Prostate gland (tissue), 2 donors: ENCODE data around the gene SIGLEC1. TPM values are rescaled to one million over a fixed set of nuclear protein-coding genes. Genes with fewer than 3 reads are reported as not detected.

Experiments
- DNase-seq: peaks from one replicate; pipeline ENCODE4 v3.0.0-alpha.2; 2019; ENCODE audit warnings: low spot score
- H3K27ac ChIP-seq, 2 donors: fragments of 200-600 bp; sonication (generic); 2 replicates each; pipeline ENCODE4 v1.5.1; 2017 to 2019
- H3K27me3 ChIP-seq: fragments of 200-600 bp; sonication (generic); replicated peaks from 2 replicates; pipeline ENCODE4 v1.5.1; 2019; ENCODE audit not compliant: insufficient read depth
- H3K36me3 ChIP-seq, 2 donors: fragments of 200-600 bp; sonication (generic); 1 replicate in 1 of 2; 2 replicates in 1 of 2; pipeline versions ENCODE4 v1.5.1 to v1.8.1; 2017 to 2019
- H3K4me1 ChIP-seq: fragments of 200-600 bp; sonication (generic); replicated peaks from 2 replicates; pipeline ENCODE4 v1.5.1; 2019
- H3K4me3 ChIP-seq, 2 donors: fragments of 200-600 bp; sonication (generic); 2 replicates each; pipeline ENCODE4 v1.5.1; 2017 to 2019
- H3K9me3 ChIP-seq: fragments of 200-600 bp; sonication (generic); 2 replicates; pipeline ENCODE4 v1.5.1; 2017
- CTCF ChIP-seq, 4 experiments: fragments of 200-600 bp in 2 of 4; fragments of 450-650 bp in 2 of 4; sonication (generic) in 2 of 4; IDR thresholded peaks; 1 replicate in 3 of 4; 2 replicates in 1 of 4; pipeline ENCODE4 v1.5.1; 2016 to 2019; ENCODE audit warnings: antibody characterized with exemption in 4 of 4, mild to moderate bottlenecking in 2 of 4, moderate library complexity in 2 of 4
- POLR2A ChIP-seq: fragments of 450-650 bp; IDR thresholded peaks from one replicate; pipeline ENCODE4 v1.6.1; 2016; ENCODE audit warnings: antibody characterized with exemption, mild to moderate bottlenecking
- POLR2AphosphoS5 ChIP-seq: sonication (generic); formaldehyde crosslinking; IDR thresholded peaks from one replicate; pipeline ENCODE4 v1.6.1; 2017; ENCODE audit warnings: antibody characterized with exemption
- WGBS: methylation state at CpG from one replicate; pipeline ENCODE4 v1.1.5; 2018; 5-methylcytosine and 5-hydroxymethylcytosine counted together
- intact Hi-C: fragments of 100-400 bp; cut with DNase I; formaldehyde crosslinking; loops from one replicate; pipeline ENCODE4 v1.14.2; 2022
- total RNA-seq, 2 donors: library from RNA; depleted of rRNA; stranded (reverse); fragments of >200 nt; gene quantifications; one replicate each; pipeline ENCODE4 v1.1.0, GENCODE V29; 2016

SIGLEC1 gene
- total RNA-seq, 2 donors from 2014 or later, result 0.32 to 5.3 TPM

- no peak overlapping the region for H3K4me3 ChIP-seq
- no peaks in the 10 kb centered on the region for H3K9me3 ChIP-seq
- peaks cover 9% of the 10 kb centered on the region for H3K27me3 ChIP-seq
- peaks cover 4% of the 10 kb centered on the region for H3K4me1 ChIP-seq
- no peak overlapping the region for H3K27ac ChIP-seq
- H3K36me3 ChIP-seq, result no peaks in the 10 kb centered on the region
- intact Hi-C loops, result no loop called here
- no peak for DNase-seq
- 89% methylated on average over 22 of the region's 26 CpGs for WGBS
- TF ChIP-seq CTCF (IDR thresholded peaks at IDR 0.05) (no peak), POLR2A (no peak), POLR2AphosphoS5 (no peak)
Observed at GRCh38 chr20:3753501-3754275, 41.3 kb upstream of the SIGLEC1 start.

GRCh38 chr20:3753098-3753497 lies 40.7 kb upstream of the SIGLEC1 start:
- H3K4me1 ChIP-seq, result peaks cover 4% of the 10 kb centered on the region
- no peak overlapping the region for H3K4me3 ChIP-seq
- intact Hi-C loops, result no loop called here
- TF ChIP-seq CTCF (IDR thresholded peaks at IDR 0.05), result peak; percentile 36 to 64 (median 54)
- peak; percentile 21 for TF ChIP-seq POLR2AphosphoS5
- TF ChIP-seq POLR2A, result no peak
- H3K9me3 ChIP-seq, result no peaks in the 10 kb centered on the region
- WGBS, result 54% methylated on average over 4 of the region's 4 CpGs
- H3K27me3 ChIP-seq, result peaks cover 9% of the 10 kb centered on the region
- H3K27ac ChIP-seq, result no peak overlapping the region
- peak; percentile 32 for DNase-seq
- H3K36me3 ChIP-seq, result no peaks in the 10 kb centered on the region

- 61% methylated on average over 13 of the region's 13 CpGs for WGBS
- H3K27ac ChIP-seq, result no peak overlapping the region
- H3K4me3 ChIP-seq, result peak overlapping the region in 1 of 2 donors; percentile 21
- peaks cover 9% of the 10 kb centered on the region for H3K27me3 ChIP-seq
- H3K4me1 ChIP-seq, result peaks cover 4% of the 10 kb centered on the region
- H3K9me3 ChIP-seq, result no peaks in the 10 kb centered on the region
- intact Hi-C loops, result no loop called here
- TF ChIP-seq POLR2A, result no peak
- no peak for TF ChIP-seq POLR2AphosphoS5
- no peak for TF ChIP-seq CTCF (IDR thresholded peaks at IDR 0.05)
- H3K36me3 ChIP-seq, result no peaks in the 10 kb centered on the region
- no peak for DNase-seq
Observed at GRCh38 chr20:3752386-3752759, 40.0 kb upstream of the SIGLEC1 start.

GRCh38 chr20:3751675-3752385 lies 39.4 kb upstream of the SIGLEC1 start:
- TF ChIP-seq POLR2AphosphoS5 (no peak), CTCF (IDR thresholded peaks at IDR 0.05) (no peak), POLR2A (no peak)
- Histone ChIP-seq H3K4me3 (peak overlapping the region in 1 of 2 donors; percentile 21), H3K36me3 (no peaks in the 10 kb centered on the region), H3K4me1 (peaks cover 4% of the 10 kb centered on the region), H3K27ac (no peak overlapping the region), H3K9me3 (no peaks in the 10 kb centered on the region), H3K27me3 (peaks cover 9% of the 10 kb centered on the region)
- intact Hi-C loops, result no loop called here
- no peak for DNase-seq
- 24% methylated on average over 36 of the region's 95 CpGs for WGBS
